Measurements from ENCODE around the gene FBXO10.

The FBXO10 gene

GRCh38 chr9:37592108-37592951 is 16.1 kb upstream of the FBXO10 start, which contains the start of gene TOMM5:
TSS of gene TOMM5 (minus strand) at chr9:37592597. CDS start at chr9:37592532, 65 bp downstream.
- peak; percentile 94 for DNase-seq

GRCh38 chr9:37587521-37587920 is 11.3 kb upstream of the FBXO10 start:
- DNase-seq = no peak

- DNase-seq = no peak
Measured at GRCh38 chr9:37583522-37584121, 7.4 kb upstream of the FBXO10 start.

GRCh38 chr9:37582548-37583157 is 6.5 kb upstream of the FBXO10 start:
- DNase-seq = no peak

- DNase-seq = no peak
Measured at GRCh38 chr9:37575511-37575914, 667 bp downstream of the FBXO10 start.

GRCh38 chr9:37575001-37575400 is 1.2 kb downstream of the FBXO10 start:
- no peak for DNase-seq

GRCh38 chr9:37574241-37574721 is 1.9 kb downstream of the FBXO10 start:
- DNase-seq = no peak

GRCh38 chr9:37571282-37571681 is 4.9 kb downstream of the FBXO10 start:
- no peak for DNase-seq

GRCh38 chr9:37566716-37567115 is 9.5 kb downstream of the FBXO10 start:
- DNase-seq = no peak

GRCh38 chr9:37565661-37566618 is 10.2 kb downstream of the FBXO10 start:
- DNase-seq = no peak

GRCh38 chr9:37564916-37565315 is 11.3 kb downstream of the FBXO10 start:
- DNase-seq = no peak

GRCh38 chr9:37563806-37564513 is 12.2 kb downstream of the FBXO10 start:
- DNase-seq = no peak

GRCh38 chr9:37562826-37563225 is 13.4 kb downstream of the FBXO10 start:
- DNase-seq = no peak

- no peak for DNase-seq
Measured at GRCh38 chr9:37561682-37562081, 14.5 kb downstream of the FBXO10 start.

- DNase-seq = no peak
Measured at GRCh38 chr9:37559855-37560592, 16.2 kb downstream of the FBXO10 start.

- no peak for DNase-seq
Measured at GRCh38 chr9:37559125-37559524, 17.1 kb downstream of the FBXO10 start.

GRCh38 chr9:37555786-37556185 is 20.4 kb downstream of the FBXO10 start:
- no peak for DNase-seq

- no peak for DNase-seq
Measured at GRCh38 chr9:37554318-37554717, 21.9 kb downstream of the FBXO10 start.

- DNase-seq = no peak
Measured at GRCh38 chr9:37551888-37552287, 24.3 kb downstream of the FBXO10 start.

- no peak for DNase-seq
Measured at GRCh38 chr9:37551468-37551867, 24.7 kb downstream of the FBXO10 start.

- no peak for DNase-seq
Measured at GRCh38 chr9:37550781-37551180, 25.4 kb downstream of the FBXO10 start.
